ENCODE results near the gene IL1RAPL1. TPM values are rescaled to one million over a fixed set of nuclear protein-coding genes. Genes with fewer than 3 reads are reported as not detected.

IL1RAPL1 gene
- total RNA-seq, 1 donor from 2014 or later, result 4.7 TPM

DNA sequence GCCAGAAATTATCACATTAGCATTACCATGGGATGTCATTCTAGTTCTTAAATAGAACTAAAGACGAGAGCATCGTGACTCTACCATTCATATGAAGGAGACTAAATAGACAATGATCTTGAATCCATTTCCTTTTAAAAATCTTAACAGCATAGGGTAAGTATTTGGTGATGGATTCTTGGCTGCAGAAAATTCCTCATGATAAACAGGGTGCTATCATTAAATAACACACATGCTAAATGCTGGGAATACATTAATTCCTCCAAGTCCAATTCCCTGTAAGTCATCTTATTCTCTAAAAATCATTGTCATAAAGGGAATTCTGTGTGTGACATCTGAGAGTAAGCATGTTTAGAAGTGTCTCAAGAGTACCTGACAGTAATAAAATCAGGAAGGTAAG lies 1157.7 kb downstream of the IL1RAPL1 start:
- no peak for DNase-seq
- ATAC-seq, result no peak
- intact Hi-C loops (cut with micrococcal nuclease), result no loop called here

DNA sequence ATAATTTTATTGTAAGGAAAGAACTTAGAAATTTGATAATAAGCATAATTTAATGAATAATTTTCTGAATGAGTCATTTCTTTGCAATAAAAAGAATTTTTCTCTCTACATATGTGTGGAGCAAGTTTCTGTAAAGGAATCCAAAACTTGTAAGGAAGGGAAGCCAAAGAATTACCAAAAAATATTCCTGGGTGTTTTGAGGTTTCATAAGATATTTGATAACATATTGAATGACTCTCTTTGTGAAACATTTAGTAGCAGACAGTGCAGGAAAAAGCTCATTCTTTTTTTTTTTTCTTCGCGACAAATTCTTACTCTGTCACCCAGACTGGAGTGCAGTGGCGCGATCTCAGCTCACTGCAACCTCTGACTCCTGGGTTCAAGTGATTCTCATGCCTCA lies 1159.1 kb downstream of the IL1RAPL1 start:
- intact Hi-C loops (cut with micrococcal nuclease), result no loop called here
- ATAC-seq, result no peak
- no peak for DNase-seq

DNA sequence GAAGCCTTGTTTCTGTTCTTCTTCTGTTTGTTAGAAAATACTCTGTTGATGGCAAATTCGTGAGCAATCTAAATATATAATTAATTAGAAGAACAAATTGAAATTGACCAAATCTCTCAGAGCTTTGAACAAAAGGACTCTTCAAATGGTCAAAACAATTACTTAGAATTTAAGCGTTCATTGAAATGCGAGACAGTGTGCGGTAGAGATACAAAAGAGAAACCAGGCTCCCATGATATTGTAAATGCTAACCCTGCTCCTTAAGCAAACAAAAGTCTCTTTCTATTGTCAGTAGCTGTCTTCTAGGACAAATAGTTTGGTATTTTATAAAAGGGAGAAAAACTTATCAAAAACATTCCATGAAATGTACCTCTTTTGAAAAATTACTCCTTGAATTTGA lies 1174.8 kb downstream of the IL1RAPL1 start:
- intact Hi-C loops (cut with micrococcal nuclease), result no loop called here
- no peak for ATAC-seq
- no peak for DNase-seq

DNA sequence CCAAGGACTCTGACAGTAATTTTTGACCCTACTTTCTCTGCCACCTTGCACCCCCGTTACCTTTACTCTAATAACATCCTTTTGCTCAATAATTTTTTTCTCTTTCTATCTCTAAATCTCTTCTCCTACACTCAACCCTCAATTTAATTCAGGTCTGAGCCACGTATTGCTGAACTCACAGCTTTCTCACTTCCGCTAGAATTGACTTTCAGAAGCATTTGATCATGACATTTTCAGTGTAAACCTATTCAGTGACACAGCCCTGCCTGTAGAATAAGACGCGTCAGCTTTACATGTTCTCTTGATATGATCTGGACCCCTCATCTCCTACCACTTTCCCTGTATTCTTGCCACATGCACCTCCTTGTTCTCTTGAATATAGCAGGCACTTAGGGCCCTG lies 1188.6 kb downstream of the IL1RAPL1 start:
- intact Hi-C loops (cut with micrococcal nuclease), result no loop called here
- ATAC-seq (no peak), DNase-seq (no peak)

GRCh38 chrX:29787656-29788055 lies 1200.4 kb downstream of the IL1RAPL1 start:
- intact Hi-C loops (cut with micrococcal nuclease), result no loop called here
- ATAC-seq, result no peak
- DNase-seq, result no peak

GRCh38 chrX:29788991-29789699 lies 1201.9 kb downstream of the IL1RAPL1 start:
- ATAC-seq, result no peak
- DNase-seq, result no peak
- intact Hi-C loops (cut with micrococcal nuclease), result no loop called here

GRCh38 chrX:29792335-29792734 lies 1205.1 kb downstream of the IL1RAPL1 start:
- DNase-seq, result no peak
- no peak for ATAC-seq
- intact Hi-C loops (cut with micrococcal nuclease), result no loop called here

DNA sequence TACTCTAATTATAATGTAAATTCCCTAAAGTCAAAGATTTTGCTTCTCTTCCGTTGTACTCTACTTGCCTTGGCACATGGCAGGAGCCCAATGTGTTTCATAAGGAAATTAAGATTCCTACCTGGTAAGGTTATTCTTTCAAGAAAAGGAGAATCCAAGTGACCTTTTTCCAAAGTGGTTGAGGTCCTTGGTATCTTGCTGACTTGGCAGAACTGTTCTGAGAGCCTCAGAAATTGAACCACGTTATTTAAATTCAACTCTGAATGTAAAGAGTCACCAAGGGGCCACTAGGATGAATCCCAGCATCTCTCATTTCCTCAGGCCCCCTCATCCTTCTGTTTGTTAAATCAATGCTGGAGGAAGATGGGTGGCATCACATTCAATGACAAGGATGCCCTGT lies 1209.9 kb downstream of the IL1RAPL1 start:
- intact Hi-C loops (cut with micrococcal nuclease), result no loop called here
- ATAC-seq, result no peak
- no peak for DNase-seq

DNA sequence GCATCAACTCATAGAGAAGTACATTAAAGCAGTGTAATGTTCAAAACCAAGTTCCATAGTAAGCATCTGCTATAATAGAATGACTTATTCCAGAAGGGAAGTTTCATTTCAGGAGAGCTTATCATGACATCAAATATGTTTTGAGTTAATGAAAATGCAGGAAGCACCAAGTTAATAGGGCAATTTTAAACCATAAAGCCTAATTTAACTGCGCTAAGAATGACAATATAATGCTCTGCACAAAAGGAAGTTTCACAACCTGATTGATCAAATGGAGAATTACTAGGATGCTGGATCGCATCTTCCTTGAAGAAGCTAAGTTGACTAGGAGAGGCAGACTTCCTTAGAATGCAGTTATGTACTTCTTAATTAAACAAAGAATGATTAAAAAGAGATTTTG lies 1211.2 kb downstream of the IL1RAPL1 start:
- DNase-seq, result no peak
- intact Hi-C loops (cut with micrococcal nuclease), result no loop called here
- no peak for ATAC-seq

GRCh38 chrX:29813174-29813573 lies 1225.9 kb downstream of the IL1RAPL1 start:
- ATAC-seq (no peak), DNase-seq (no peak)
- intact Hi-C loops (cut with micrococcal nuclease), result no loop called here

DNA sequence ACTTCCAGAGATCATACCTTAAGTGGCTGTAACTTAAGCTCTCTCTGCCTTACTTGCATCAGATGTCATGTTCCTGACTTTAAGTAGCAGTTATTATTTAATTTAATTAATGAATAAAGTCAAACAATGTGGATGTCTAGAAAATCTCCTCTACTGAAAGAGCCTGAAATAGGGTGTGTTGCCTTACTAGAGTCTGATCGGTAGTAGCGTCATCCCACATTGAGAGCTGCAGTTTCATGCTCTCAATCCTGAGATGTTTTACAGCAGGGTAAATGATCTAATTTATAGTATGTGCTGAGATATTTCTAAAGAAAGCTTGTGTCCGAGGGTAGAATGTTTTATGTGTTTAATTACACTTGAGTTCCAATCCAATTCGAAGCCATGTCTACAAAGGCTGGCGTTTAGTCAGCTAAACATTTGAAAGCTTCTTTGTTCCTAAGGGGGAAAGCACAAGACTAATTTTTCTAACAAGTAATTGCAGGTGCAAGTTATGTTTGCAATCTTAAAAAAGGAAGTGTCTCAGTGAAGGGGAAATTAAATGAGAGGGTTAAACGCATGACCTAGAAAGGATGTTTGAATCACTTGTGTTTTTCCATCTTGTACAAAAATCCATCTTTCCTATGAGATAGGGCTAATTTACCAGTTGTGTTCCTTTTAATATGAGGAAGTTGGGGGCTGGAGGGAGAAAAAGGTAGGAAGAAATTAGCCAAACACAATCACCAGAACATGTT lies 1237.1 kb downstream of the IL1RAPL1 start:
- ATAC-seq, result no peak
- DNase-seq, result no peak
- intact Hi-C loops (cut with micrococcal nuclease), result no loop called here

GRCh38 chrX:29826742-29827141 lies 1239.5 kb downstream of the IL1RAPL1 start:
- intact Hi-C loops (cut with micrococcal nuclease), result no loop called here
- no peak for ATAC-seq
- DNase-seq, result no peak

DNA sequence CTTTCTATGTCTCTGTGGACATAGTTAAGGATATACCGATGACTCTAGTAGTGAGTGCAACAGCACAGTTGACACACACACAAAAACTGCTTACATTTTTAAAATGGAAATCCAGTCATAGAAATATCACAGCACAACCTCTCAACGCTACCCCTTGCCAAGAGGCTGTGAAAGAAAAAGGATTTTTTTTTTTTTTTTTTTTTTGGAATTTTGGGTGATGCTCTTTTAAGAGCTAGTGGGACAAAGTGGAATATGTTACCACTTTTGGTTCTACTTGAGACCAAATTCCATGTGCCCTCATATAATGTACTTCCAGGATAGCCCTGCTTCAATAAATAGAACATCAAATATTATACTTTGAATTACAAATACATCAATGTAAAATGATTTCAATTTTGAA lies 1247.1 kb downstream of the IL1RAPL1 start:
- DNase-seq (no peak), ATAC-seq (no peak)
- intact Hi-C loops (cut with micrococcal nuclease), result no loop called here

- intact Hi-C loops (cut with micrococcal nuclease), result no loop called here
- no peak for DNase-seq
- ATAC-seq, result no peak
Observed at GRCh38 chrX:29834764-29835163, 1247.5 kb downstream of the IL1RAPL1 start.

GRCh38 chrX:29841750-29842149 lies 1254.5 kb downstream of the IL1RAPL1 start:
- no peak for DNase-seq
- intact Hi-C loops (cut with micrococcal nuclease), result no loop called here
- no peak for ATAC-seq

- no peak for ATAC-seq
- intact Hi-C loops (cut with micrococcal nuclease), result no loop called here
- no peak for DNase-seq
Observed at GRCh38 chrX:29842552-29842951, 1255.3 kb downstream of the IL1RAPL1 start.

DNA sequence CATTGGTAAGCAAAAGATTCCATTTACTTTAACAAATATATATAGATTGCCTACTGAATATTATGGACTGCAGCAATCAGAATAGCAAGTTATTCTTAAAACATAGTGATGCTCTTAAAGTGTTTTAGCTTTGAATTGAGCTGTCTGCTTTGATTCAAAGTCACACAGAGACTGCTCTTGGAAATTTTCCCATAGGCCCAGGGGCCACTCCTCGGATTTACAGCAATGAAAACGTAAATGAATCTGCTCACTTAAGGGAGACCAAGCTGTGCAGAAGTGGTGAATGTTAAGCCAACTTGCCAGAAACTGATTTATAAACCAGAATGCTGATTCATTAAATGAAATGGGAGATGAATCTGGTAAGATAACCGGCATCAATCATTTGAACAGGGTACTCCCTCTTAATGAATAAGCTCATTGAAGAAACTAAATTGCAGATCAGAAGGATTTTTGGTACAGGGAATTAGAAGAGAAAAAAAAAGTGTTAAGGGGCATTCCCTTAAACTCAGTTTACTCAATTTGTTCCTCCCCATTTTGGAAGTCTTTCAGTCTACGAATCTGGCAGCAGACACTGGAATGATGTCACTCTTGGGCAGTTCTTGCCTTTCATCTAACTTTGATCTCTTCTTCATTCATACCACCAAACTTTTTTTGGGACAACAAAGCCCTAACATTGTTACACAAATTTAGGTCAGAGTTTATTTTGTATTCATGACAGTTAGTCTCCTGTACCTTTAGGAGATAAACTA lies 1264.8 kb downstream of the IL1RAPL1 start:
- intact Hi-C loops (cut with micrococcal nuclease), result no loop called here
- DNase-seq, result no peak
- no peak for ATAC-seq

- intact Hi-C loops (cut with micrococcal nuclease), result no loop called here
- no peak for DNase-seq
Observed at GRCh38 chrX:29852767-29853166, 1265.5 kb downstream of the IL1RAPL1 start.

GRCh38 chrX:29858714-29859113 lies 1271.5 kb downstream of the IL1RAPL1 start:
- DNase-seq, result no peak
- no peak for ATAC-seq
- intact Hi-C loops (cut with micrococcal nuclease), result no loop called here

More at GRCh38 chrX:29852767-29853166, 1265.5 kb downstream of the IL1RAPL1 start:
- ATAC-seq, result no peak

- ATAC-seq (no peak), DNase-seq (no peak)
- intact Hi-C loops (cut with micrococcal nuclease), result no loop called here
Observed at GRCh38 chrX:29862126-29862677, 1275.0 kb downstream of the IL1RAPL1 start.

Measured in left ventricle myocardium superior (tissue), 1 donor.